Adrenal gland (tissue), 5 donors: ENCODE measurements around the gene HOXD9.

ENCODE experiments used
- CTCF ChIP-seq, 6 experiments: fragments of 450-650 bp in 4 of 6; fragments of 200-600 bp in 2 of 6; sonication (generic) in 1 of 6; IDR thresholded peaks; 1 replicate in 5 of 6; 2 replicates in 1 of 6; pipeline versions ENCODE4 v1.5.1 to v1.8.0; 2016 to 2021; ENCODE audit warnings: antibody characterized with exemption in 6 of 6, mild to moderate bottlenecking in 2 of 6, moderate library complexity in 1 of 6
- POLR2A ChIP-seq, 2 donors: fragments of 450-650 bp; IDR thresholded peaks; one replicate each; pipeline ENCODE4 v1.6.1; 2017; ENCODE audit warnings: antibody characterized with exemption in 2 of 2, mild to moderate bottlenecking in 2 of 2, moderate library complexity in 1 of 2
- donor health status: DM: no; HTN: no; CAD: no.

GRCh38 chr2:176105730-176106580 is 16.6 kb upstream of the HOXD9 start:
- no peak for TF ChIP-seq CTCF (IDR thresholded peaks at IDR 0.05)
- TF ChIP-seq POLR2A (IDR thresholded peaks at IDR 0.05) = no peak
